K562 (cell line): ENCODE results near the gene ROBO1. TPM values are rescaled to one million over a fixed set of nuclear protein-coding genes. Genes with fewer than 3 reads are reported as not detected.

Experiments
- HMG20A ChIP-seq: fragments of 450-650 bp; formaldehyde crosslinking; conservative IDR thresholded peaks from 2 replicates; pipeline ENCODE4 v1.4.0; 2020; ENCODE audit warnings: mild to moderate bottlenecking, mixed read lengths
- SUPT5H ChIP-seq: fragments of 450-650 bp; IDR thresholded peaks from 2 replicates; pipeline ENCODE4 v1.6.1; 2016
- ZNF212 ChIP-seq: fragments of 450-650 bp; formaldehyde crosslinking; IDR thresholded peaks from 2 replicates; pipeline ENCODE4 v1.4.0; 2020; ENCODE audit warnings: mild to moderate bottlenecking
- polyA plus RNA-seq, 8 experiments: library from polyadenylated mRNA; depleted of rRNA in 4 of 8; stranded (reverse) in 5 of 8; unstranded in 3 of 8; fragments of >200 nt; fragmentation: Nextera tagmentation in 2 of 8; fragmentation: Illumina TruSeq in 1 of 8; extraction: Ambion mirVana in 2 of 8; extraction: Trizol in 1 of 8; gene quantifications; 2 replicates each; pipeline versions ENCODE4 v1.2.1 to v1.2.3, GENCODE V29; 2011 to 2014; ENCODE audit warnings: inconsistent platforms in 1 of 8, missing spikeins in 1 of 8
- total RNA-seq, 7 experiments: library from RNA; depleted of rRNA in 6 of 7; stranded (reverse); fragments of >200 nt in 6 of 7; fragmentation: Illumina TruSeq in 2 of 7; extraction: Trizol in 2 of 7; gene quantifications; 2 replicates each; pipeline versions ENCODE4 v1.2.1 to v1.2.3, GENCODE V29; 2011 to 2021; ENCODE audit warnings: low replicate concordance in 1 of 7
- TF ChIP-seq, protein P1 (sequence below): fragments of 450-650 bp; IDR thresholded peaks from 2 replicates; pipeline ENCODE4 v1.6.1; 2016; ENCODE audit warnings: low read depth

Gene ROBO1
- total and polyA plus RNA-seq, 9 of the 15 experiments (the other 6 are each of a cell fraction or from before 2014, with no cell fraction given), result 0.01 to 0.53 (median 0.17) TPM; not detected in 5

DNA sequence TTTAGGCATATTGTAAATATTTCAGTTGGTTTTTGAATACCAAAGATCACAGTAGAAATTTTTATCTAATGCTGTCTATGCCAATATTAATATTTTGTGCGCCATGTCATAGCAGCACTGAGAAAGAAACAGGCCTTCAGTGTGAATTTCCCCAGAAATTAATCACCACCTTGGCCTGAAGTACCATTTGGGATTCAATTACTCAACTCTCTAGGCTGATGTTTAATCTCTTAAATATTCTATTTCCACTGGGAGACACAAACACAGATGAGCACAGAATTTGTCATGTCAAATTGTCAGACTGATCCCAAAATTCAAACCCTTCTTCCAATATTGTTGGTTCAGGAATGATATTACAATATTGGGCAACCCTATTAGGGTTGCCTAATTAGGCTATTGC lies 509.3 kb downstream of the ROBO1 start (continued):
- TF ChIP-seq HMG20A, result no peak
- TF ChIP-seq, protein P1, sequence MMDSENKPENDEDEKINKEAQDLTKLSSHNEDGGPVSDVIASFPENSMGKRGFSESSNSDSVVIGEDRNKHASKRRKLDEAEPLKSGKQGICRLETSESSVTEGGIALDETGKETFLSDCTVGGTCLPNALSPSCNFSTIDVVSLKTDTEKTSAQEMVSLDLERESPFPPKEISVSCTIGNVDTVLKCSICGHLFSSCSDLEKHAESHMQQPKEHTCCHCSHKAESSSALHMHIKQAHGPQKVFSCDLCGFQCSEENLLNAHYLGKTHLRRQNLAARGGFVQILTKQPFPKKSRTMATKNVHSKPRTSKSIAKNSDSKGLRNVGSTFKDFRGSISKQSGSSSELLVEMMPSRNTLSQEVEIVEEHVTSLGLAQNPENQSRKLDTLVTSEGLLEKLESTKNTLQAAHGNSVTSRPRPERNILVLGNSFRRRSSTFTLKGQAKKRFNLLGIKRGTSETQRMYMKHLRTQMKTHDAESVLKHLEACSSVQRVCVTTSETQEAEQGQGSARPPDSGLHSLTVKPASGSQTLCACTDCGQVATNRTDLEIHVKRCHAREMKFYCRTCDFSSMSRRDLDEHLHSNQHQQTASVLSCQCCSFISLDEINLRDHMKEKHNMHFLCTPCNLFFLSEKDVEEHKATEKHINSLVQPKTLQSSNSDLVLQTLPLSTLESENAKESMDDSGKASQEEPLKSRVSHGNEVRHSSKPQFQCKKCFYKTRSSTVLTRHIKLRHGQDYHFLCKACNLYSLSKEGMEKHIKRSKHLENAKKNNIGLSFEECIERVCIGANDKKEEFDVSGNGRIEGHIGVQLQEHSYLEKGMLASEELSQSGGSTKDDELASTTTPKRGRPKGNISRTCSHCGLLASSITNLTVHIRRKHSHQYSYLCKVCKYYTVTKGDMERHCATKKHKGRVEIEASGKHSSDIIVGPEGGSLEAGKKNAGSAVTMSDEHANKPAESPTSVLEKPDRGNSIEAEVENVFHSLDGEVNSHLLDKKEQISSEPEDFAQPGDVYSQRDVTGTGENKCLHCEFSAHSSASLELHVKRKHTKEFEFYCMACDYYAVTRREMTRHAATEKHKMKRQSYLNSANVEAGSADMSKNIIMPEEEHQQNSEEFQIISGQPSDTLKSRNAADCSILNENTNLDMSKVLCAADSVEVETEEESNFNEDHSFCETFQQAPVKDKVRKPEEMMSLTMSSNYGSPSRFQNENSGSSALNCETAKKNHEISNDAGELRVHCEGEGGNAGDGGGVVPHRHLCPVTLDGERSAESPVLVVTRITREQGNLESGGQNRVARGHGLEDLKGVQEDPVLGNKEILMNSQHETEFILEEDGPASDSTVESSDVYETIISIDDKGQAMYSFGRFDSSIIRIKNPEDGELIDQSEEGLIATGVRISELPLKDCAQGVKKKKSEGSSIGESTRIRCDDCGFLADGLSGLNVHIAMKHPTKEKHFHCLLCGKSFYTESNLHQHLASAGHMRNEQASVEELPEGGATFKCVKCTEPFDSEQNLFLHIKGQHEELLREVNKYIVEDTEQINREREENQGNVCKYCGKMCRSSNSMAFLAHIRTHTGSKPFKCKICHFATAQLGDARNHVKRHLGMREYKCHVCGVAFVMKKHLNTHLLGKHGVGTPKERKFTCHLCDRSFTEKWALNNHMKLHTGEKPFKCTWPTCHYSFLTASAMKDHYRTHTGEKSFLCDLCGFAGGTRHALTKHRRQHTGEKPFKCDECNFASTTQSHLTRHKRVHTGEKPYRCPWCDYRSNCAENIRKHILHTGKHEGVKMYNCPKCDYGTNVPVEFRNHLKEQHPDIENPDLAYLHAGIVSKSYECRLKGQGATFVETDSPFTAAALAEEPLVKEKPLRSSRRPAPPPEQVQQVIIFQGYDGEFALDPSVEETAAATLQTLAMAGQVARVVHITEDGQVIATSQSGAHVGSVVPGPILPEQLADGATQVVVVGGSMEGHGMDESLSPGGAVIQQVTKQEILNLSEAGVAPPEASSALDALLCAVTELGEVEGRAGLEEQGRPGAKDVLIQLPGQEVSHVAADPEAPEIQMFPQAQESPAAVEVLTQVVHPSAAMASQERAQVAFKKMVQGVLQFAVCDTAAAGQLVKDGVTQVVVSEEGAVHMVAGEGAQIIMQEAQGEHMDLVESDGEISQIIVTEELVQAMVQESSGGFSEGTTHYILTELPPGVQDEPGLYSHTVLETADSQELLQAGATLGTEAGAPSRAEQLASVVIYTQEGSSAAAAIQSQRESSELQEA, result no peak
- no peak for TF ChIP-seq ZNF212 (CRISPR knock-in tag)
- no peak for TF ChIP-seq SUPT5H
